Liver (tissue), 3 donors: ENCODE results near the gene CLOCK.

Experiments
- CTCF ChIP-seq: fragments of 150-350 bp; IDR thresholded peaks from 2 replicates; pipeline ENCODE4 v1.5.1; 2017; ENCODE audit warnings: improper control_type of control experiment, low read depth, low read length; ENCODE audit not compliant: missing input control
- EGR1 ChIP-seq, 2 donors: IDR thresholded peaks; 2 replicates each; pipeline ENCODE4 v1.6.1; 2016 to 2018; ENCODE audit warnings: antibody characterized with exemption in 2 of 2, low read depth in 2 of 2
- FOXA1 ChIP-seq: IDR thresholded peaks from 2 replicates; pipeline ENCODE4 v1.6.1; 2016; ENCODE audit warnings: antibody characterized with exemption
- JUND ChIP-seq, 2 donors: IDR thresholded peaks; 2 replicates each; pipeline ENCODE4 v1.6.1; 2016; ENCODE audit warnings: antibody characterized with exemption in 2 of 2
- RAD21 ChIP-seq, 2 donors: IDR thresholded peaks; 2 replicates each; pipeline ENCODE4 v1.6.1; 2016; ENCODE audit warnings: antibody characterized with exemption in 2 of 2, mild to moderate bottlenecking in 2 of 2
- YY1 ChIP-seq: IDR thresholded peaks from 2 replicates; pipeline ENCODE4 v1.6.1; 2016; ENCODE audit warnings: antibody characterized with exemption, mild to moderate bottlenecking
- TF ChIP-seq, protein P1 (sequence below): IDR thresholded peaks from 2 replicates; pipeline ENCODE4 v1.6.1; 2016; ENCODE audit warnings: antibody characterized with exemption
- TF ChIP-seq, protein P2 (sequence below): IDR thresholded peaks from 2 replicates; pipeline ENCODE4 v1.6.1; 2016; ENCODE audit warnings: antibody characterized with exemption
- donor health status: healthy.
- donor health status: healthy.

DNA sequence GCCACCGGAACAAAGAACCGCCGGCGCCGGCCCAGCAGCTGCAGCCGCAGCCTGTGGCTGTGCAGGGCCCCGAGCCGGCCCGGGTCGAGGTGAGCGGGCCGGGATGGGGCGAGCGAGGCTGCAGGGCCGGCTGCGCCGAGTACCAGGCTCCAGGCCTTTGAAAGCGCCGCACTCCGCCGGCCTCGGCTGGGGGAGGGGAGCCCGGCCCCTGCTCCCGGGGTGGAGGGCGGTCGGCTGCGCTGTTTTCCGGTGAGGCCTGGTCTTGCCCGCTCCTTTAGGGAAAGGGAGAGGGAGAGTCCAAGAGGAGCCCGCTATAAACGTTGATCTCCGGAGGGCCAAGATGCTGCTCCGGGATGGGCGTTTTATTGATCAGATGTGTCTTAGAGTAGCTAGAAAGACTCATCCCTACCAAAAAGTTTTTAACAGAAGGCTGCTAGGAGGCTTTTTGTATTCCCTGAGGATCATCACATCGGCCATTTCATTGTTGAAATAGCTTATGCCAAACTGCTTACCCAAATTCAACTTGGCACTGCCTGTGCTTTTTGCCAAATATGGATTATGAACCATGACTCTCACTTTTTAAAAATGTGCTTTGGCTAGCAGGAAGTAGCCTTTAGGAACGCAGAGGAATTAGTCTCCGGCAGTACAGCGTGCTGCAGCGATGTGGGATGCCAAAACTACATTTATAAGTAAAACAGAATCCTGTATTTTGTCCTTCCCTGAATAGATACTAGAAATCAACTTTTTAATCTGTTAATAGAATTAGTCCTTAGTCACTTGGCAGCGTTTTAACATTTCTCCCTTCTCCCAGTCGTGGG is 150.2 kb downstream of the CLOCK start:
- no peak for TF ChIP-seq EGR1 (IDR thresholded peaks at IDR 0.05; ENCODE audit: low read depth in 2 of 2)
- no peak for TF ChIP-seq FOXA1
- no peak for TF ChIP-seq CTCF
- TF ChIP-seq, protein P1, sequence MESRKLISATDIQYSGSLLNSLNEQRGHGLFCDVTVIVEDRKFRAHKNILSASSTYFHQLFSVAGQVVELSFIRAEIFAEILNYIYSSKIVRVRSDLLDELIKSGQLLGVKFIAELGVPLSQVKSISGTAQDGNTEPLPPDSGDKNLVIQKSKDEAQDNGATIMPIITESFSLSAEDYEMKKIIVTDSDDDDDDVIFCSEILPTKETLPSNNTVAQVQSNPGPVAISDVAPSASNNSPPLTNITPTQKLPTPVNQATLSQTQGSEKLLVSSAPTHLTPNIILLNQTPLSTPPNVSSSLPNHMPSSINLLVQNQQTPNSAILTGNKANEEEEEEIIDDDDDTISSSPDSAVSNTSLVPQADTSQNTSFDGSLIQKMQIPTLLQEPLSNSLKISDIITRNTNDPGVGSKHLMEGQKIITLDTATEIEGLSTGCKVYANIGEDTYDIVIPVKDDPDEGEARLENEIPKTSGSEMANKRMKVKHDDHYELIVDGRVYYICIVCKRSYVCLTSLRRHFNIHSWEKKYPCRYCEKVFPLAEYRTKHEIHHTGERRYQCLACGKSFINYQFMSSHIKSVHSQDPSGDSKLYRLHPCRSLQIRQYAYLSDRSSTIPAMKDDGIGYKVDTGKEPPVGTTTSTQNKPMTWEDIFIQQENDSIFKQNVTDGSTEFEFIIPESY: no peak
- TF ChIP-seq RAD21 (IDR thresholded peaks at IDR 0.05): no peak
- TF ChIP-seq, protein P2, sequence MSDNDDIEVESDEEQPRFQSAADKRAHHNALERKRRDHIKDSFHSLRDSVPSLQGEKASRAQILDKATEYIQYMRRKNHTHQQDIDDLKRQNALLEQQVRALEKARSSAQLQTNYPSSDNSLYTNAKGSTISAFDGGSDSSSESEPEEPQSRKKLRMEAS: no peak
- TF ChIP-seq JUND (IDR thresholded peaks at IDR 0.05): no peak
- no peak for TF ChIP-seq YY1
